IMR-90 (cell line): Measurements from ENCODE around the gene ATP11A.

ENCODE experiments used
- TF ChIP-seq, protein P1 (sequence below): fragments of 150-350 bp; IDR thresholded peaks from 2 replicates; pipeline ENCODE4 v1.6.1; 2017; ENCODE audit warnings: mild to moderate bottlenecking, antibody characterized with exemption, low read length, low read depth
- TF ChIP-seq, protein P2 (sequence below): conservative IDR thresholded peaks from 2 replicates; pipeline ENCODE4 v1.5.1; 2012; ENCODE audit warnings: mild to moderate bottlenecking, low read depth, low read length, improper control_type of control experiment

DNA sequence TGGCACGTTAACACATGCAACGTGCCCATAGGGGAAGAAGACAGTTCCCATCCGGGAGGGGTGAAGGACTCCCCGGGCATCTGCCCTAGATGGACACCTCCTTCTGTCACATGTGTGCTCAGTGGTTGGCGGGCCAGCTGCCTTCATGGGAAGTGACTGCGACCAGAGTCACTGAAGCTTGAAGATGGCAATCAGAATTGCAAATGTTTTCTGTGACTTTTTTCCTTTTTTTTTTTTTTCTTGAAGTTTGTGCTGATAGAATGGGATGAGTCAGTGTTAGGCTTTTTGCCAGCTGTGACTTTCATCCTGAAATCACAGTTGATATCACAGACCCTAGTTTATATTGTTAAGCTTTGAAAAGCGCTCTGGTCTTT, 170.0 kb downstream of the ATP11A start:
- TF ChIP-seq, protein P1, sequence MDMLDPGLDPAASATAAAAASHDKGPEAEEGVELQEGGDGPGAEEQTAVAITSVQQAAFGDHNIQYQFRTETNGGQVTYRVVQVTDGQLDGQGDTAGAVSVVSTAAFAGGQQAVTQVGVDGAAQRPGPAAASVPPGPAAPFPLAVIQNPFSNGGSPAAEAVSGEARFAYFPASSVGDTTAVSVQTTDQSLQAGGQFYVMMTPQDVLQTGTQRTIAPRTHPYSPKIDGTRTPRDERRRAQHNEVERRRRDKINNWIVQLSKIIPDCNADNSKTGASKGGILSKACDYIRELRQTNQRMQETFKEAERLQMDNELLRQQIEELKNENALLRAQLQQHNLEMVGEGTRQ: no peak
- TF ChIP-seq, protein P2, sequence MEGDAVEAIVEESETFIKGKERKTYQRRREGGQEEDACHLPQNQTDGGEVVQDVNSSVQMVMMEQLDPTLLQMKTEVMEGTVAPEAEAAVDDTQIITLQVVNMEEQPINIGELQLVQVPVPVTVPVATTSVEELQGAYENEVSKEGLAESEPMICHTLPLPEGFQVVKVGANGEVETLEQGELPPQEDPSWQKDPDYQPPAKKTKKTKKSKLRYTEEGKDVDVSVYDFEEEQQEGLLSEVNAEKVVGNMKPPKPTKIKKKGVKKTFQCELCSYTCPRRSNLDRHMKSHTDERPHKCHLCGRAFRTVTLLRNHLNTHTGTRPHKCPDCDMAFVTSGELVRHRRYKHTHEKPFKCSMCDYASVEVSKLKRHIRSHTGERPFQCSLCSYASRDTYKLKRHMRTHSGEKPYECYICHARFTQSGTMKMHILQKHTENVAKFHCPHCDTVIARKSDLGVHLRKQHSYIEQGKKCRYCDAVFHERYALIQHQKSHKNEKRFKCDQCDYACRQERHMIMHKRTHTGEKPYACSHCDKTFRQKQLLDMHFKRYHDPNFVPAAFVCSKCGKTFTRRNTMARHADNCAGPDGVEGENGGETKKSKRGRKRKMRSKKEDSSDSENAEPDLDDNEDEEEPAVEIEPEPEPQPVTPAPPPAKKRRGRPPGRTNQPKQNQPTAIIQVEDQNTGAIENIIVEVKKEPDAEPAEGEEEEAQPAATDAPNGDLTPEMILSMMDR: no peak
